Activated CD8-positive, alpha-beta memory T cell treated with anti-CD3 and anti-CD28 coated beads for 48 hours (primary cell): ENCODE data around the gene LANCL2.
"Not testable (repeated sequence)": the region's sequence is repeated elsewhere in the genome, so short reads cannot be mapped to it uniquely, and the experiment has no call there.

ENCODE experiments used
- DNase-seq, 3 experiments: peaks; one replicate each; pipeline ENCODE4 v3.0.0-alpha.2; 2020; ENCODE audit warnings: low read depth in 2 of 3, low spot score in 2 of 3

Gene LANCL2, protein sequence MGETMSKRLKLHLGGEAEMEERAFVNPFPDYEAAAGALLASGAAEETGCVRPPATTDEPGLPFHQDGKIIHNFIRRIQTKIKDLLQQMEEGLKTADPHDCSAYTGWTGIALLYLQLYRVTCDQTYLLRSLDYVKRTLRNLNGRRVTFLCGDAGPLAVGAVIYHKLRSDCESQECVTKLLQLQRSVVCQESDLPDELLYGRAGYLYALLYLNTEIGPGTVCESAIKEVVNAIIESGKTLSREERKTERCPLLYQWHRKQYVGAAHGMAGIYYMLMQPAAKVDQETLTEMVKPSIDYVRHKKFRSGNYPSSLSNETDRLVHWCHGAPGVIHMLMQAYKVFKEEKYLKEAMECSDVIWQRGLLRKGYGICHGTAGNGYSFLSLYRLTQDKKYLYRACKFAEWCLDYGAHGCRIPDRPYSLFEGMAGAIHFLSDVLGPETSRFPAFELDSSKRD

DNA sequence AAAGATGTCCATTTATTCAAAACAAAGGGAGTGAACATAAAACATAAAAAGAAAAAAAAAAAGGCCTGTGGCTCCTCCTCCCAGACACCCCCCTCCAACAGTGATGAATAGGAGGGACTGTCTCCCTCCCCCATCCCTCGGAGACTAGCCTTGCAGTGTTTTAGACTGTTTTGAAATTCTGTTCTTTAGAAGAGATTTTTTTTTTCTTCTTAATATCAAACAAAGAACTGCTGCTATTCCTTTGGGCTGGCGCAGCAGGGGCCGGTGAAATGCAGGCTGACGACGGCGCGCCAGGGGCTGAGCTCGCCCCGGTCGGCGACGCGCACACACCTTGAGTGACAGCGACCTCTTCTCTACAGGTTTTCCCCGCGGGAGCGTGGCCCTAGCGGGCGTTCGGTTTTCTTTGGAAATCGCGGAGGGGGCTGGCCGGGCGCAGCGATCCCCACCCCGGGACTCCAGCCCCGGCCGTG lies at the start of gene LANCL2:
TSS of gene LANCL2 (plus strand) at position 133 of the 470 bp plus-strand sequence. CDS start 689 bp downstream, outside the sequence.
- DNase-seq, result peak in 1 of 3 experiments; percentile 48

DNA sequence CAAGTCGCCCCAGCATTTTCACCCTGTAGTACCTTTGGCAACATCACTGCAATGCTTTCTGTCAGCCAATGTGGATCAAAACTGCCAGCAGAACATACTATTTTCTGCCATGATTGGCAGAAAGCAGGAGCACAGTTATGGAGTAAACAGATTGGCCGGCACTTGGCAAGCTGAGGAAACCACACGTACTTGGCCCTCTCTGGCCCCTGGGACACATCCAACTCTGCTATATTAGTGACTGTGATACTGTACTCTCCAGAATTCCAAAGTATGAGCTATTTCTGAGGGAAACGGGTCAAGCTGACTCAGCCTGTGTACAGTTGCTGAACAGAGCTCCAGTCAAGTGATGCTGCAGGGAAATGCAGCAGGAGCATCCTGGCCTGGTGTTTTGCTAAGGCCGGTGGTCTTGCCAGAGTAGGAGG lies 39.8 kb upstream of the LANCL2 start:
- no peak for DNase-seq

DNA sequence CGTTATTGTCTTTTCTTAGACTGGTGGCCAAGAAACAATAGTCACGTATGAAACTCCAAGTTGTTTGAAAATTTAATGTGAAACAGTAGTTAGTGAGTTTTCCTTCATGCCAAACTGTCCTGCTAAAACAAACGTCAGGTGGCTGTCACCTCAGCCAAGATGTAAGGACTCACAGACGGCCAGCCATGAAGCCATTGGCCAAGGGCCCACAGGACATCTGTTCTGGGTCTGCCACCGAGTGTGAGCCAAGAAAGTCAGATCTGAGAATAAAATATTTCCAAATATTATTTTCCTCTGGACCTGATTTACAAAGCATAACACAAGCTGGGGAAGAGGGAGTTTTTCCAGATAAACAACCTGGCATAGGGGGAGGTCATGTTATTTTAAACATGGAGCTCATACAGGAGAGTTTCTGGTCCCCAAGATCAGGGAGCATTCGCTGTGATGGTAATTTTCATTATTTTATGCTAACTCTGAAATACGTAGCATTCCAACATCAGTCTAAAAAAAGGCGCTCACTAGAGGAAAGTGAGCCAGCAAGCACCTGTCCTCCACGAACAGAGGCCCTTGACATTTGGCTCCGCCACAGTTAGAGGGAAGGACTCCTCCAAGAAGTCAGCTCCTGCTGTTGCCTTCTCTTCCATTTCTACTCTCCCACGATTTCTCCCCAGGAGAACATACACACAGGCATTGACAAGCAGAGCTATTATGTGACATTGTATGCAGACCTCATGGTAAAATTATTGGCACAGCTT lies 38.9 kb upstream of the LANCL2 start:
- no peak for DNase-seq

DNA sequence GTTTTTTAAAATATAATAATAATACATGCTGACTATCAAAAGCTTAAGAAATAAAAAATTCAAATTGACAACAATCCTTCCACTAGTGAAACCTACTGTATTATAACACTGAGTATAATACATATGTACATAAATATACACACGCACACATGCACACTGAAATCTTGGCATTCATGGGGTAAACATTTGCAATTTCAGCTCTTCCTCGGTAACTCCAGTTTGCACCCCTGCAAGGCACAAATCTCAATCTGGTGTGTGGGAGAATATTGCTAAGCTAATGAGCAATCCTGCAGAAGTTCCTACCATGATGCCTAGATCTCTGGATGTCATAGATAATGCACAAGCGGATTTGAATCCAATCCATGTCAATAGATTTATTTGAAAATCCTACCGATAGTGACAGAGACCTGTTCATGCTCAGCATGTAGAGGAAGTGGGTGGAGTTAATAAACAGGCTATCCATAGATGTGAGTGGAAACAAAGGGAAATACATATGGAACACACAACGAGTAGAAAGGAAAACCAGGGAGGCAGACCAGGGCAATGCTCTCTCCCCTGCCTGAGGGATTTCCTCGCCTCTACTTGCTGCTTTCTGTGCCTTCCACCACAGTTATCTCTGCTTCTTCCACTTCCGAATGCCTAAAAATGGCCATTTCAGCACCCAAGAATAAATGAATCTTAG lies 38.1 kb upstream of the LANCL2 start:
- DNase-seq, result no peak

DNA sequence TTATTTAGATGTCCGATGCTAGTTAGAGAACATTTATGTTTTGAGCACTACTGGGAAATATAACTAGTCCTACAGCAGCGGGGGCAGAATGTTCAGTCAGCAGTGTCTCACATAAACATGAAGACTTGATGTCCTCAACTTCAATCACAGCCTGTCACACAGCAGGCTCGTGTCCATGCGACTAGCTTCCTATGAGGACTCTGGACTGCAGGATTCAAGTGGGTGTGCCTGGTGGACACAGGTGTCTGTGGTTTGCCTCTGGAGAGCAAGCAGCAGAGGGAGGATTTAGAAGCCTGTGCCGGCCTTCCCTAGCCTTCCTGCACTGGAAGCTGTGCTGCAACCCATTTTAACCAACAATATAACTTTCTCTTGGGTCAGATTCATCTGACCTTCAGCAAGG lies 30.0 kb upstream of the LANCL2 start:
- DNase-seq, result no peak

DNA sequence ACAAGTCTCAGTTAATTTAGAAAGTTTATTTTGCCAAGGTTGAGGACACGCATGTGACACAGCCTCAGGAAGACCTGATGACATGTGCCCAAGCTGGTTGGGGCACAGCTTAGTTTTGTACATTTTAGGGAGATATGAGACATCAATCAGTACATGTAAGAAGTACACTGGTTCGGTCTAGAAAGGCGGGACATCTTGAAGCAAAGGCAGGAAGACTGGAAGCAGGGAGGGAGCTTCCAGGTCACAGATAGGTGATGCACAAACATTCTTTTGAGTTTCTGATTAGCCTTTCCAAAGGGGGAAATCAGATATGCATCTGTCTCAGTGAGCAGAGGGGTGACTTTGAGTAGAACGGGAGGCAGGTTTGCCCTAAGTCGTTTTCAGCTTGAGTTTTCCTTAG lies 29.4 kb upstream of the LANCL2 start:
- DNase-seq, result no peak

DNA sequence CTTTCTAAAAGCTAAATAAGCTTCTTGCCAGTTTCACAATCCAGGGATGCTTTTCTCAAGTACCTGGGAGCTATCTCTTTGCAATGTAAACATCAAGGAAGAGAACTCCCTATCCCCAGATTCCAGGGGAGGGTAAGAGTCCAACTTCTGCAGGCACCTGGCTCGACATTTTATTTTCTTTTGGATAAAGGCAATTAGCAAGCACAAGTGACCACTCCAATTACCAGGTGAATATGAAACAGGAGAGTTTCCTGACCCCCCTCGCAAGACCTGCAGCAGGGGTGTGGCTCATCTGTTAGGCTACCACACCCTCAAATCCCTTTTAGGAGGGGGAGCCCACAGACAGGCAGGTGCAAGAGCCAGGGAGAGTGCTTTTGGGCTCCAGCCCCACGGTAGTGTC lies 28.6 kb upstream of the LANCL2 start:
- DNase-seq, result no peak

DNA sequence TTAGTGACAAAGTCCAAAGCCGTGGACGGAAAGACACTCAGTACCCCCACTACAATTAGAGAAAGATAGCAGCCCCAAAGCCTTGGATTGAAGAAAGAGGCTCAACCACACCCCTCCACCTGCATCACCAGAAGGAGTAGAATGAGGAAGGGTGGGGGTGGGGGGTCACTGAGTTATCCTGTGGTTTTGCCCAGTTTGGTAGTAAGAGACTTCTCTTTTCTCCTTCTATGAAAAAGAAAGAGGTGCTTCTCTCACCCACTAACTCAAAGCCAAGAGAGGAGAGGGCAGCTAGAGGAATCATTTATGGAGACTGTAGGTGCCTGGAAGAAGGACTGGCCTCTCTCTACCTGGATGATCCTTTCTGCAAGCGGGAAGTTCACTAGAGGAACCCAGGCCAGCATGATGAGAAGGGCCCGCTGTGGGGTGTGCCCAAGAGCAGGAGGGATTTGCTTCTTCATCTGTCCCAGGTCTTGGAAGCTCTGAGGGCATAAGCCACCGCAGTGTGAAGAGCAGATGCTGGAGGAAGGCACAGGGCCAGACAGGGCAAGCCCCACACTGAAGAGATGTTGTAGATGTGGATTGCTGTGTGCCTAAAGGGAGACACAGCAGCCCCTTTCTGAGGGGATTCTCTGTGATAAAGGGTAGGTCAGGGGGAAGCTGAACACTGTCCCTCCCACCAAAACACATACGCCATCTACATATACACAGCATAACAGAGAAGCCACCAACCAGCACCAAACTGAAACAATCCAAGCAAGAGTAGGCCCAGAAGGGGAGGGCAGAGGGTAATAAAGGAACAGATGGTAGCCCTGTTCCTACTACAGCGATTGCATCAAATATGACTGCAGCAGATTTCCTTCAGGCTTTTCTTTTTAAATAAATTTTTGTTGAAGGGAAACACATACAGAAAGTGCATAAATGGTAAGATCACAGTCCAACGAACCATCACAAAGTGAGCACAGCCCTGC lies 25.8 kb upstream of the LANCL2 start:
- DNase-seq, result no peak

DNA sequence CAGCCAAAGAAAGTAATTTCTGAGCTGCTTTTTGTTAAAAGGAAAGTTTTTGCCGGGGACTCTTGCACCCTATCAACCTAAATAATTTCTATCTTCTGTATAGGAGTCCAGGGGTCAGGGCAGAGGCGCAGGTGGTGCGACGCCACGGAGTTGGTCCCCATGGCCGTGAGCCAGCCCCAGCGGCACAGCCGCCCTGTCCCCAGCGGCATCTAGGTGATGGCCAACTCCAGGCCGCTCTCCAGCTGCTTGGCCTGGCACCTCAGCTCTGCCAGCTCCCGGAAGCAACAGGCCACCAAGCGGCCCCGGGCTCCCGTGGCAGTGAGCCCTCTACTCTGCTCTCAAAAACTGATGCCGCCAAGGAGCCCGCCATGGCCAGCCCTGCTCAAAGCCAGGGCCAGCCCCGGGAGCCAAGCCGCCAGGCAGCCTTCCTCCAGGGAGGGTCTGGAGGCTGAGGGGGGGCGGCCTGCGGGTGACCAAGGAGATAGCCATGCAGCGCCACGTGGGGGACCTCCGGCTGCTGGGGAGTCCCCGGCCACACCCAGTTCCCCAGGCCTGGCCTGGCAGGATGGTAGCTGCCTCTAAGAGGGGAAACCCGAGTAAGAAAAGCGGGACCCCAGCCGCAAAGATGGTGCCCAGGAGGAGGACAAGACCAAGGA lies 22.8 kb upstream of the LANCL2 start:
- no peak for DNase-seq

DNA sequence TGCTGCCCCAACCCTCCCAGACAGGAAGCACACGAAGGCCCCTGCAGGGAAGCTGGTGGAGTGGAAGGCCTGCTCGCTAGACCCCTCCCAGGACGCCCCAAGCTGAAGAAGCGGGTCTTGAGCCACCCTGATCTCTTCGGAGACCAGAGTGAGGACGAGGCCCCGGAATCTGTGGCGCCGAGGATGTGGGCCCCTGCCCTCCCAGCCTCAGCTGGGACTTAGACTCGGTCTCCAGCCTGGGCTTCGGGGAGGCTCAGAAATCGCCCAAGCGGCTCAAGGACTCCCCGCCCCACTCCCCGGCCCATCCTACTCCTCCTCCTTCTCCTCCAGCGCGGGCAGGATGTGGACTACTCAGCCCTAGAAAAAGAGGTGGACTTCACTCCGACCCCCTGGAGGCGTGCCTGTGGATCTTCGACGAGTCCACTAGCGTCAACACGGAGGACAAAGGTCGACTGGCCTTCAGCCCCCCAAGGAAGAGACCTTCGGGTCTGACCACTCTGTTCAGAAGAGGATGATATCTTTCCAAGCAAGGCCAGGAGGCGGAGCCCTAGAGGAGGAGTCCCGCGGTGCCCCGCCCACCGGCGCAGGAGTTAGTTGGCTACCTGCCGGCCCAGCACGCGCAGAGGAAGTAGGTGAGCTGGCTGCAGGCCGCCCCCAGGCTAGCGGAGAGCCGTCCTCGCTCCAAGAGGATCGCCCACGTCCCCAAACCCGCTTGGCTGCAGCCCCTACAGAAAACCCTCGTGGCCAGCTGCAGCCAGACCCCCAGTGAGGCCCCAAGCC lies 21.9 kb upstream of the LANCL2 start:
- DNase-seq, result no peak

DNA sequence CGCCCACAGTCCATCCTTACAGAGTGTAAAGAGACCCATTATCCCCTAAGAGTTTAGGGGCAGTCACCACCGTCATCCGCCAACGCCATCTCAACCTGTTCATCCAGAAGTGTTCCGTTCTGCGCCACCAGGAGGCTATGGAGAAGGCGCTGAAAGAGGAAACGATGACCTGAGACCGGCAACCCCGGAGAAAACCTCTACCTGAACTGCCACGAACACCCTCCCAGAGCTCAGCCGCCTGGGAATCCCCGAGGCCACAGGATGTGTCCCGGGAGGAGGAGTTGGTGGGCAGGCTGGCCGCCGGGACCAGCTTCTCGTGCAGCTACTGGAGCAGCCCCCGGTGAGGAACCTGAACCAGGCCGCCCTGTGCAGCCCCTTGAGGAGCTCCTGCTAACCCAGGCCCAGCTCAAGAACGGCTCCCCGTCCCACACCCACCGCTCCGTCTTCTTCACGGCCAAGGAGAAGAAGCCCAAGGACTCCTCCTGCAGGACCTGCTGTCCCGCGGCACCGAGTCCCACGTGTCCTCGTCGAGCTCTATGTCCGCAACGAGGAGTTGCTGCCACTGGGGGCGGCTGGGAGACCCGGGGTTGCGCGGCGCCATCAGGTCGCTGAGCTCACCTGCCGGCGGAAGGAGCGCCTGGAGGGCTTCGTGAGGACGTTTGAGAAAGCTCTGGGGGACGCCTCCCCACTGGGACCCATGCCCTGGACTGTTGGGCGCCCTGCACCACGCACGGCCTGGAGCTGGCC lies 21.1 kb upstream of the LANCL2 start:
- no peak for DNase-seq

DNA sequence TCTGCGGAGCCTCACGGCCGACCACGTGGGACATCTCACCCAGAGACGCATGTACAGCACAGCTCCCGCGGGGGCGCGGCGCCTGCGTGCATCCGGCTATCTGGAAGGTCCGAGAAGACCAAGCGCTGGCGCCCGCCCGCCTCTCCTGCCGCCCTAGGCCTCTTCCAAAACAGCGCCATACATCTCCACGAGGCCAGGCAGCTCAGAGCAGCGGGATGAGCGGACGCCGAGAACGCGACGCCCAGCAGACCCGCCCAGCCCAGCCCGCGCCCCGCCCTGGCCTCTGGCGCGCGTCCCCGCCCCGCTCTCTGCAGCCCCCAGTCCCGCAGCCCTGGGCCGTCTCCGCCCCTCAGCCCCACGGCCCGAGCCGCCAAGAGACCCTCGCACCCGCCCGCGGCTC lies 20.3 kb upstream of the LANCL2 start:
- no peak for DNase-seq

DNA sequence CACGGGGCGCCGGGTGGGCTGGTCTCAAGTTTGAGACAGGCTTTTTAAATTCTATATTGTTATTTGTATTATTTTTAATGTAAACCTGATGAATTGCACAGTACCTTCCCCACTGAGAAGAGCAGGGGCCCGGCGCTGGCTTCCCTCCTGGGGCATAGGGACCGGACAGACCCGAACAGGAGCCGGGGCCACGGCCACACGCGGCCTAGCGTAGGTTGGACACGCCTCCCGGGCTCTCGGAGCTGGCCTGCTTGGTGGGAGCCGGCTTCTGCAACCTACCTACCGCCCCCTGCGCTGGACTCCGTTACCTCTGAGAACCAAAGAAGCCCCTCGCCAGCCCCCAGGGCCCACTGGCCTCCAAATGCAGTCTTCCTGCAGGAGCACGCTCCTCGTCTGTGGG lies 19.8 kb upstream of the LANCL2 start:
- no peak for DNase-seq

DNA sequence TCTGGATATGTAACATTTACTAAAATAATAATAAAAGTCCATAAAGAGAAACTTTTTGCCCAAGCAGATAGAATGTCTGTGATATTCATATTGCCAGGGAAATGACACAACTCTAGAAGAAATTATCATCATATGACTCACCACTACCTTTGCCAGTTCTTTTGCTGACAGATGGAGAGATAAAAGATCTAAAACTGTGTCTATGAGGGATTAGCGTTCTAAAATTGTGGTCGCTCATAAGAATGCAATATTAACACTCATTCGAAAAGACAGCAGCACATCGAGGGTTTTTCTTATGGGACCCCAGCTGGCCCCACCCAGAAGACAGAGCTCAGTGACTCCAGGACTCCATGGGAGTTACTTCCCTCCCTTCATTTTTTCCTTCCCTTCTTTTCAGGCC lies 16.6 kb upstream of the LANCL2 start:
- DNase-seq, result no peak

DNA sequence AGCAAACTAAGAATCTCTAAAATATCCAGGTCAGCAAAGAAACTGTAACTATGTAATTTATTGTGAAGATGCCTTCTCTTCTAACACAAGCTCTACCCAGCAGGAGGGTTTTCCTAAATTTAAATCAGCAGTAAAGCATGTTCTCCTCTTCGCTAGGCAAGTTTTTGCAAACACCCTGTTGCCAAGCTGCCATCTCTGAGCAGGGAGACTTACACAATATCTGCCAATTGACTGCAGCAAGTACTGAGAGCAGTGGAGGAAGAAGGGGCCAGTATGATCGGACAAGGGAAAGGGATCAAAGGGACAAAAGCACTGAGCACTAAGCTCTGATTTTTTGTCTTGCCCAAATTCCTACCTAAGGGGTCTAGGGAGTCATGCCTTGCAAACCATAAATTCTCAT lies 16.0 kb upstream of the LANCL2 start:
- DNase-seq, result no peak

DNA sequence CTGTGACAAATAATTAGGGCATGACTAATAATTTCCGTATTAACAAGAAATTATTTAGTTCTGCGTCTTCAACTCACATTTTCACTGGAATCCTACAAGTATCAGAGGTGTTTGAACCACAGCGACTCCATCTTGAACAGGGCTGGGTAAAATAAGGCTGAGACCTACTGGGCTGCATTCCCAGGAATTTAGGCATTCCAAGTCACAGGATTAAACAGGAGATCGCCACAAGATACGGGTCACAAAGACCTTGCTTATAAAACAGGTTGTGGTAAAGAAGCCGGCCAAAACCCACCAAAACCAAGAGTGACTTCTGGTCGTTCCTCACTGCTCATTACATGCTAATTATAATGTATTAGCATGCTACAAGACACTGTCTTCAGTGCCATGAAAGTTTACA lies 14.9 kb upstream of the LANCL2 start:
- no peak for DNase-seq

DNA sequence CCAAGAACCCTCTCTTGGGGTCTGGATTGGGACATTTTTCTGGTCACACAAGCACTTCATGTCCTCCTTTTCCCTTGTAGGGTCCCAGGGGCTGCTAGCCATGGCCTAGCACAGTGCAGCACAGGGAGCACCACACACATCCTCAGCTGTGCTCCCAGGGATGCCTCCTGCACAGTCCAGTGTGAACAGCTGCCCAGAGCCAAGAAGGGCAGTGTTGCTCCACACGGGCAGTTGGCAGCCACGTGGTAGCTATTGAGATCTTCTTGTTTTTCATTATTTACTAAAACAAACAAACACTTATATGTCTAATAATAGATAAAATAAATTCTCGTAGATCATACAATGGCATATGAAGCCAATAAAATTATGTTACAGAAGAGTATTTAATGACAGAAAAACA lies 13.9 kb upstream of the LANCL2 start:
- no peak for DNase-seq

DNA sequence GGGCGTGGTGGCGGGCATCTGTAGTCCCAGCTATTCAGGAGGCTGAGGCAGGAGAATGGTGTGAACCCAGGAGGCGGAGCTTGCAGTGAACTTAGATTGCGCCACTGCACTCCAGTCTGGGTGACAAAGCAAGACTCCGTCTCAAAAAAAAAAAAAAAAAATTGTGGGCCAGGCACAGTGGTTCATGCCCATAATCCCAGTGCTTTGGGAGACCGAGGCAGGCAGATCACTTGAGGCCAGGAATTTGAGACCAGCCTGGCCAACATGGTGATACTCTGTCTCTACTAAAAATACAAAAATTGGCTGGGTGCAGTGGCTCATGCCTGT lies 12.2 kb upstream of the LANCL2 start:
- DNase-seq, result not testable (repeated sequence)

DNA sequence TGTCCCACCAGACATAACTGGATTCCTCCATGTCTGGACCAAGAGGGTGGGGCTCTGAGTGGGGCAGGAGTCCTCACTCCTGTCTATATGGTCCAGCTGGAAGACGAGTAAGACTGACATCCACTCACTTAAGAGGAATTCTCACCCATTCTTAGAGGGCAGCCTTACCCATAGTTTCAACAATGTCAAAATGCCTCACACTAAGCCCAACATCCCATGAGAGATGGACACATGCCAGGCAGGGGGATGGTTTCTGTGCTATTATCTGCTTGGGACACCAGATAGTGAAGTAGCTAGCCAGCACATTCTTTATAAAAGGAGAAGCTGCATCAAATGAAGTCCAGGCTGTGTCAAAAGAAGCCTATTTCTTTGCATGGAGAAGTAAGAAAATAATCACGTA lies 4.7 kb upstream of the LANCL2 start:
- no peak for DNase-seq
